ENCODE results near the gene LMF1. TPM values are rescaled to one million over a fixed set of nuclear protein-coding genes. Genes with fewer than 3 reads are reported as not detected.

The LMF1 gene
- total and polyA plus RNA-seq, 9 of the 15 experiments (the other 6 are each of a cell fraction or from before 2014, with no cell fraction given) = 0.11 to 1.6 (median 0.55) TPM; not detected in 1

DNA sequence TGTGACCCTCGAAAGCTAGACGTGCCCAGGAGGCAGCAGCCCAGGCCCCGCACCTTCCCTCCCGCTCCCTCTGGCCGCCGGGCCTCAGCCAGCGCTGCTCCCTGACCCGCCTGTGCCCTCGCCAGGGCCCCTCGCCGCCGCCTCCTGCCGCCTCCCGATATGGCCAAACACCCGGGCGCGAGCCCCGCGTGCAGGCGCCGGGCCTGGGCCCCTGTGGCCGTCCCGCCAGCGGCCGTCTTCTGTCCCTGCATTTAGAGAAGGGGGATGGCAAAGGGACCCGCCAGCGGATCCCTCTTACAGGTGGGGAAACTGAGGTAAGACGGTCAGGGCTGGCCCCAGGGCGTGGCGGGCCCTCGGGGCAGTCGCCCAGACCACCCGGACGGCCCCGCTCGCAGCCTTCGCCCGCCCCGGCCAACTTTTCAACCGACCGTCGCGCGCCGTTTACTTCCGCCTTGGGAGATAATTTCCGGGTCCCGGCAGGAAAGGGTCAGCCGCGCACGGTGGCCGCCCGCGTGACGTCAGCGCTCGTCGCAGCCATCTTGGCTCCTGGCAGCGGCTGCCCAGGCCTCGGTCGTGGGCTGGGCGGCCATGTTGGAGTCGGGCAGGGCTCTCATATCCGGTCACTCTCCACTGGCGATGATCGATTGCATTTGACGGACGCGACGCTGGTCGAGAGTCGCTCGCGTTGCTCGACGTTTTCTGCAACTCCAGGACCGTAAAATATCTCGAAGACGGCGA lies 163.3 kb downstream of the LMF1 start (continued):
- TF ChIP-seq, protein P1, sequence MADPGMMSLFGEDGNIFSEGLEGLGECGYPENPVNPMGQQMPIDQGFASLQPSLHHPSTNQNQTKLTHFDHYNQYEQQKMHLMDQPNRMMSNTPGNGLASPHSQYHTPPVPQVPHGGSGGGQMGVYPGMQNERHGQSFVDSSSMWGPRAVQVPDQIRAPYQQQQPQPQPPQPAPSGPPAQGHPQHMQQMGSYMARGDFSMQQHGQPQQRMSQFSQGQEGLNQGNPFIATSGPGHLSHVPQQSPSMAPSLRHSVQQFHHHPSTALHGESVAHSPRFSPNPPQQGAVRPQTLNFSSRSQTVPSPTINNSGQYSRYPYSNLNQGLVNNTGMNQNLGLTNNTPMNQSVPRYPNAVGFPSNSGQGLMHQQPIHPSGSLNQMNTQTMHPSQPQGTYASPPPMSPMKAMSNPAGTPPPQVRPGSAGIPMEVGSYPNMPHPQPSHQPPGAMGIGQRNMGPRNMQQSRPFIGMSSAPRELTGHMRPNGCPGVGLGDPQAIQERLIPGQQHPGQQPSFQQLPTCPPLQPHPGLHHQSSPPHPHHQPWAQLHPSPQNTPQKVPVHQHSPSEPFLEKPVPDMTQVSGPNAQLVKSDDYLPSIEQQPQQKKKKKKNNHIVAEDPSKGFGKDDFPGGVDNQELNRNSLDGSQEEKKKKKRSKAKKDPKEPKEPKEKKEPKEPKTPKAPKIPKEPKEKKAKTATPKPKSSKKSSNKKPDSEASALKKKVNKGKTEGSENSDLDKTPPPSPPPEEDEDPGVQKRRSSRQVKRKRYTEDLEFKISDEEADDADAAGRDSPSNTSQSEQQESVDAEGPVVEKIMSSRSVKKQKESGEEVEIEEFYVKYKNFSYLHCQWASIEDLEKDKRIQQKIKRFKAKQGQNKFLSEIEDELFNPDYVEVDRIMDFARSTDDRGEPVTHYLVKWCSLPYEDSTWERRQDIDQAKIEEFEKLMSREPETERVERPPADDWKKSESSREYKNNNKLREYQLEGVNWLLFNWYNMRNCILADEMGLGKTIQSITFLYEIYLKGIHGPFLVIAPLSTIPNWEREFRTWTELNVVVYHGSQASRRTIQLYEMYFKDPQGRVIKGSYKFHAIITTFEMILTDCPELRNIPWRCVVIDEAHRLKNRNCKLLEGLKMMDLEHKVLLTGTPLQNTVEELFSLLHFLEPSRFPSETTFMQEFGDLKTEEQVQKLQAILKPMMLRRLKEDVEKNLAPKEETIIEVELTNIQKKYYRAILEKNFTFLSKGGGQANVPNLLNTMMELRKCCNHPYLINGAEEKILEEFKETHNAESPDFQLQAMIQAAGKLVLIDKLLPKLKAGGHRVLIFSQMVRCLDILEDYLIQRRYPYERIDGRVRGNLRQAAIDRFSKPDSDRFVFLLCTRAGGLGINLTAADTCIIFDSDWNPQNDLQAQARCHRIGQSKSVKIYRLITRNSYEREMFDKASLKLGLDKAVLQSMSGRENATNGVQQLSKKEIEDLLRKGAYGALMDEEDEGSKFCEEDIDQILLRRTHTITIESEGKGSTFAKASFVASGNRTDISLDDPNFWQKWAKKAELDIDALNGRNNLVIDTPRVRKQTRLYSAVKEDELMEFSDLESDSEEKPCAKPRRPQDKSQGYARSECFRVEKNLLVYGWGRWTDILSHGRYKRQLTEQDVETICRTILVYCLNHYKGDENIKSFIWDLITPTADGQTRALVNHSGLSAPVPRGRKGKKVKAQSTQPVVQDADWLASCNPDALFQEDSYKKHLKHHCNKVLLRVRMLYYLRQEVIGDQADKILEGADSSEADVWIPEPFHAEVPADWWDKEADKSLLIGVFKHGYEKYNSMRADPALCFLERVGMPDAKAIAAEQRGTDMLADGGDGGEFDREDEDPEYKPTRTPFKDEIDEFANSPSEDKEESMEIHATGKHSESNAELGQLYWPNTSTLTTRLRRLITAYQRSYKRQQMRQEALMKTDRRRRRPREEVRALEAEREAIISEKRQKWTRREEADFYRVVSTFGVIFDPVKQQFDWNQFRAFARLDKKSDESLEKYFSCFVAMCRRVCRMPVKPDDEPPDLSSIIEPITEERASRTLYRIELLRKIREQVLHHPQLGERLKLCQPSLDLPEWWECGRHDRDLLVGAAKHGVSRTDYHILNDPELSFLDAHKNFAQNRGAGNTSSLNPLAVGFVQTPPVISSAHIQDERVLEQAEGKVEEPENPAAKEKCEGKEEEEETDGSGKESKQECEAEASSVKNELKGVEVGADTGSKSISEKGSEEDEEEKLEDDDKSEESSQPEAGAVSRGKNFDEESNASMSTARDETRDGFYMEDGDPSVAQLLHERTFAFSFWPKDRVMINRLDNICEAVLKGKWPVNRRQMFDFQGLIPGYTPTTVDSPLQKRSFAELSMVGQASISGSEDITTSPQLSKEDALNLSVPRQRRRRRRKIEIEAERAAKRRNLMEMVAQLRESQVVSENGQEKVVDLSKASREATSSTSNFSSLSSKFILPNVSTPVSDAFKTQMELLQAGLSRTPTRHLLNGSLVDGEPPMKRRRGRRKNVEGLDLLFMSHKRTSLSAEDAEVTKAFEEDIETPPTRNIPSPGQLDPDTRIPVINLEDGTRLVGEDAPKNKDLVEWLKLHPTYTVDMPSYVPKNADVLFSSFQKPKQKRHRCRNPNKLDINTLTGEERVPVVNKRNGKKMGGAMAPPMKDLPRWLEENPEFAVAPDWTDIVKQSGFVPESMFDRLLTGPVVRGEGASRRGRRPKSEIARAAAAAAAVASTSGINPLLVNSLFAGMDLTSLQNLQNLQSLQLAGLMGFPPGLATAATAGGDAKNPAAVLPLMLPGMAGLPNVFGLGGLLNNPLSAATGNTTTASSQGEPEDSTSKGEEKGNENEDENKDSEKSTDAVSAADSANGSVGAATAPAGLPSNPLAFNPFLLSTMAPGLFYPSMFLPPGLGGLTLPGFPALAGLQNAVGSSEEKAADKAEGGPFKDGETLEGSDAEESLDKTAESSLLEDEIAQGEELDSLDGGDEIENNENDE (IDR thresholded peaks at IDR 0.05; ENCODE audit: low read depth, low read length) = no peak
- TF ChIP-seq, protein P2, sequence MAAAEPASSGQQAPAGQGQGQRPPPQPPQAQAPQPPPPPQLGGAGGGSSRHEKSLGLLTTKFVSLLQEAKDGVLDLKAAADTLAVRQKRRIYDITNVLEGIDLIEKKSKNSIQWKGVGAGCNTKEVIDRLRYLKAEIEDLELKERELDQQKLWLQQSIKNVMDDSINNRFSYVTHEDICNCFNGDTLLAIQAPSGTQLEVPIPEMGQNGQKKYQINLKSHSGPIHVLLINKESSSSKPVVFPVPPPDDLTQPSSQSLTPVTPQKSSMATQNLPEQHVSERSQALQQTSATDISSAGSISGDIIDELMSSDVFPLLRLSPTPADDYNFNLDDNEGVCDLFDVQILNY (CRISPR knock-in tag; IDR thresholded peaks at IDR 0.05) = no peak
- TF ChIP-seq TARDBP (IDR thresholded peaks at IDR 0.05) (no peak), TCF7L2 (IDR thresholded peaks at IDR 0.05; ENCODE audit: low read depth, low read length) (no peak), PCBP2 (IDR thresholded peaks at IDR 0.05; ENCODE audit: low read depth, low read length, poor library complexity, severe bottlenecking) (no peak)
- TF ChIP-seq, protein P3, sequence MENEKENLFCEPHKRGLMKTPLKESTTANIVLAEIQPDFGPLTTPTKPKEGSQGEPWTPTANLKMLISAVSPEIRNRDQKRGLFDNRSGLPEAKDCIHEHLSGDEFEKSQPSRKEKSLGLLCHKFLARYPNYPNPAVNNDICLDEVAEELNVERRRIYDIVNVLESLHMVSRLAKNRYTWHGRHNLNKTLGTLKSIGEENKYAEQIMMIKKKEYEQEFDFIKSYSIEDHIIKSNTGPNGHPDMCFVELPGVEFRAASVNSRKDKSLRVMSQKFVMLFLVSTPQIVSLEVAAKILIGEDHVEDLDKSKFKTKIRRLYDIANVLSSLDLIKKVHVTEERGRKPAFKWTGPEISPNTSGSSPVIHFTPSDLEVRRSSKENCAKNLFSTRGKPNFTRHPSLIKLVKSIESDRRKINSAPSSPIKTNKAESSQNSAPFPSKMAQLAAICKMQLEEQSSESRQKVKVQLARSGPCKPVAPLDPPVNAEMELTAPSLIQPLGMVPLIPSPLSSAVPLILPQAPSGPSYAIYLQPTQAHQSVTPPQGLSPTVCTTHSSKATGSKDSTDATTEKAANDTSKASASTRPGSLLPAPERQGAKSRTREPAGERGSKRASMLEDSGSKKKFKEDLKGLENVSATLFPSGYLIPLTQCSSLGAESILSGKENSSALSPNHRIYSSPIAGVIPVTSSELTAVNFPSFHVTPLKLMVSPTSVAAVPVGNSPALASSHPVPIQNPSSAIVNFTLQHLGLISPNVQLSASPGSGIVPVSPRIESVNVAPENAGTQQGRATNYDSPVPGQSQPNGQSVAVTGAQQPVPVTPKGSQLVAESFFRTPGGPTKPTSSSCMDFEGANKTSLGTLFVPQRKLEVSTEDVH (IDR thresholded peaks at IDR 0.05; ENCODE audit: low read depth, partially characterized antibody) = peak; percentile 96
- TF ChIP-seq, protein P4, sequence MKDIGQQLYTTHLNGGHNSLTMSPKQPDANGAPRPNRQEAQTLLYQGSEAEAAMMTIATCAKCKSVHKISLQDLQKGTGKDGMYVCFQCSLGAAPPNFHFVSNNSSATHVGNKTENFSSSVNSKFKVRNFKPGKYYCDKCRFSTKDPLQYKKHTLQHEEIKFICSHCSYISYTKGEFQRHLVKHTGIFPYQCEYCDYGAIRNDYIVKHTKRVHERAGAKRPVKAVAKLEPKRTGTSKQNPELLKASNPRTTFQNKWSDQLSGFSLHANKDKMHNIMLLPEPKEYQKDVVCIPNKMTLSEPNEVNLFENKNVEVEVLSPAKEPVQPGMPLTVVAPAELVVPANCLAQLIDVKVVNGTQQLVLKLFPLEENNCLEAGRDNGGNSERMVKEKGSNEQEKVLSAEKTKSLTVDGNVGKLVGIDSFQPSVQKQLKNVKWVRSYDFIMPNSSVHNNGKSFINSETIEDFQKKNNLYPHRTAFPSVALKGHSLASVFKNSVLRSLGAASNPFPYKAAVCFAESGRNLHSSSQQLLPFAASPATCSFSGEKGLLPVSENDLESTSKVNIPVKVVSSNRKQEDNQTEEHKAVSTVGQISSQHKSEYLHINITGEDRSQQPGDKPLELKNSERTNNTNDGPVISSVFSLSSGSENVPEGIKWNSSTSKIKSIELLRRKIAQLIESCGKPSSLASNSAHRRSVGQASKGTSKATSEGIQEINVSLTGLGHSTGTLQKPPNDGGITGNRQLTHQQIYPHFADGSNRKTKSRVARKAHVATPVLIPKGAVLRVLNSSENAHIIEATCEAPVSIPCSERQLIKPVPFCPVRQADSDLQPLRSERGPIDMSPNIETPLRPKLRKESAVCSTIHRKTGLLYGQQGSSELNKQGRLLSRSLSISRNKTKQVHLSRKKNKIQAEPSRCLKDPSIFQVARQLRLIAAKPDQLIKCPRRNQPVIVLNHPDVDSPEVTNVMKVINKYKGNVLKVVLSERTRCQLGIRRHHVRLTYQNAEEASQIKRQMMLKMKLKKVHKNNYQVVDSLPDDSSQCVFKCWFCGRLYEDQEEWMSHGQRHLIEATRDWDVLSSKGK (CRISPR knock-in tag; IDR thresholded peaks at IDR 0.05) = no peak

Measured in K562 (cell line).